GM23338 (cell line): ENCODE results near the gene AP4S1. TPM values are rescaled to one million over a fixed set of nuclear protein-coding genes. Genes with fewer than 3 reads are reported as not detected.

Experiments
- ATAC-seq: fragments of 200-7000 bp; cut with Tn5 transposase; 3 replicates; pipeline ENCODE4 v1.9.1; 2020
- DNase-seq: peaks from one replicate; pipeline ENCODE4 v3.0.0-alpha.2; 2015; ENCODE audit warnings: low spot score
- H2AFZ ChIP-seq: fragments of 200-600 bp; sonication (generic); 2 replicates; pipeline ENCODE4 v1.8.0; 2016; ENCODE audit warnings: antibody characterized with exemption, mild to moderate bottlenecking, moderate library complexity
- H3F3A ChIP-seq: fragments of 200-600 bp; sonication (generic); replicated peaks from 2 replicates; pipeline ENCODE4 v1.8.0; 2017; ENCODE audit warnings: antibody characterized with exemption, mixed run types, low read depth
- H3K27ac ChIP-seq: fragments of 200-600 bp; sonication (generic); 2 replicates; pipeline ENCODE4 v1.6.1; 2016; ENCODE audit warnings: low read depth
- H3K27me3 ChIP-seq: fragments of 200-600 bp; sonication (generic); 2 replicates; pipeline ENCODE4 v1.8.0; 2016; ENCODE audit warnings: mild to moderate bottlenecking, mixed run types, moderate library complexity; ENCODE audit not compliant: insufficient read depth
- H3K36me3 ChIP-seq: fragments of 200-600 bp; sonication (generic); 2 replicates; pipeline ENCODE4 v1.8.0; 2016; ENCODE audit warnings: mild to moderate bottlenecking; ENCODE audit not compliant: insufficient read depth
- H3K4me1 ChIP-seq: fragments of 200-600 bp; sonication (generic); 2 replicates; pipeline ENCODE4 v1.8.0; 2016; ENCODE audit warnings: mild to moderate bottlenecking, moderate library complexity; ENCODE audit not compliant: insufficient read depth
- H3K4me2 ChIP-seq: fragments of 200-600 bp; sonication (generic); 2 replicates; pipeline ENCODE4 v1.7.1; 2017; ENCODE audit warnings: mixed run types
- H3K4me3 ChIP-seq: fragments of 200-600 bp; sonication (generic); 2 replicates; pipeline ENCODE4 v1.6.1; 2016; ENCODE audit warnings: mixed run types
- H3K79me2 ChIP-seq: fragments of 200-600 bp; sonication (generic); replicated peaks from 2 replicates; pipeline ENCODE4 v1.8.0; 2017; ENCODE audit warnings: mild to moderate bottlenecking; ENCODE audit not compliant: insufficient read depth
- H3K9me2 ChIP-seq: fragments of 200-600 bp; sonication (generic); 2 replicates; pipeline ENCODE4 v1.8.0; 2017; ENCODE audit not compliant: insufficient read depth
- H4K20me1 ChIP-seq: fragments of 200-600 bp; sonication (generic); replicated peaks from 2 replicates; pipeline ENCODE4 v1.8.0; 2017; ENCODE audit warnings: mild to moderate bottlenecking; ENCODE audit not compliant: insufficient read depth
- H3K27ac Mint-ChIP-seq: 2 replicates; pipeline ENCODE4 v1.8.0; 2020; ENCODE audit warnings: inconsistent platforms, mild to moderate bottlenecking, moderate library complexity, mixed read lengths
- H3K27me3 Mint-ChIP-seq: 3 replicates; pipeline ENCODE4 v1.8.0; 2022; ENCODE audit warnings: low read depth, mild to moderate bottlenecking, moderate library complexity, mixed read lengths, inconsistent platforms; ENCODE audit not compliant: insufficient read depth, poor library complexity
- H3K36me3 Mint-ChIP-seq: 3 replicates; pipeline ENCODE4 v1.8.0; 2021; ENCODE audit warnings: low read depth, mild to moderate bottlenecking, inconsistent platforms, moderate library complexity, mixed read lengths
- H3K4me1 Mint-ChIP-seq: 3 replicates; pipeline ENCODE4 v1.8.0; 2020; ENCODE audit warnings: mild to moderate bottlenecking, inconsistent platforms, mixed read lengths
- H3K4me3 Mint-ChIP-seq: 3 replicates; pipeline ENCODE4 v1.8.0; 2021; ENCODE audit warnings: moderate library complexity, mild to moderate bottlenecking, inconsistent platforms, mixed read lengths
- H3K9me3 Mint-ChIP-seq: 3 replicates; pipeline ENCODE4 v1.8.0; 2020; ENCODE audit warnings: moderate library complexity, mild to moderate bottlenecking, inconsistent platforms, mixed read lengths
- CREB1 ChIP-seq: fragments of 250-450 bp; sonication (Bioruptor Pico); IDR thresholded peaks from 2 replicates; pipeline ENCODE4 v1.5.0; 2020; ENCODE audit warnings: low read depth, mild to moderate bottlenecking, moderate library complexity
- ETS1 ChIP-seq: IDR thresholded peaks from 2 replicates; pipeline ENCODE4 v1.6.1; 2016; ENCODE audit warnings: antibody characterized with exemption
- EZH2 ChIP-seq: fragments of 200-600 bp; sonication (generic); IDR thresholded peaks from one replicate; pipeline ENCODE4 v1.8.0; 2017; ENCODE audit warnings: antibody characterized with exemption, mild to moderate bottlenecking, low read depth; ENCODE audit not compliant: unreplicated experiment
- EZH2phosphoT487 ChIP-seq: fragments of 200-600 bp; sonication (generic); IDR thresholded peaks from one replicate; pipeline ENCODE4 v1.8.1; 2018; ENCODE audit warnings: antibody characterized with exemption; ENCODE audit not compliant: unreplicated experiment
- NANOG ChIP-seq: IDR thresholded peaks from 2 replicates; pipeline ENCODE4 v1.6.1; 2016; ENCODE audit warnings: antibody characterized with exemption, borderline replicate concordance
- POLR2AphosphoS5 ChIP-seq: IDR thresholded peaks from 2 replicates; pipeline ENCODE4 v1.6.1; 2016; ENCODE audit warnings: antibody characterized with exemption, low read depth
- STAT1 ChIP-seq: IDR thresholded peaks from one replicate; pipeline ENCODE4 v1.6.1; 2016; ENCODE audit warnings: antibody characterized with exemption; ENCODE audit not compliant: unreplicated experiment
- ZNF114 ChIP-seq: fragments of 250-450 bp; sonication (Bioruptor Pico); IDR thresholded peaks from 2 replicates; pipeline ENCODE4 v1.5.0; 2020; ENCODE audit warnings: mild to moderate bottlenecking, moderate library complexity
- ZNF331 ChIP-seq: fragments of 250-450 bp; sonication (Bioruptor Pico); IDR thresholded peaks from 2 replicates; pipeline ENCODE4 v1.5.0; 2020; ENCODE audit warnings: low read depth, mild to moderate bottlenecking, moderate library complexity
- polyA plus RNA-seq: library from polyadenylated mRNA; unstranded; fragments of >200 nt; fragmentation: Nextera tagmentation; extraction: Ambion mirVana; gene quantifications from 2 replicates; pipeline ENCODE4 v1.2.1, GENCODE V29; 2016
- total RNA-seq: library from RNA; depleted of rRNA; stranded (reverse); fragments of >200 nt; shearing (Covaris generic); gene quantifications from 2 replicates; pipeline ENCODE4 v1.2.3, GENCODE V29; 2014

Gene AP4S1
- total and polyA plus RNA-seq, 2 experiments from 2014 or later: 13.4 to 15.7 TPM

- Histone ChIP-seq H3K36me3 (no peaks in the 10 kb centered on the region), H3K27ac (no peak overlapping the region), H2AFZ (no peak overlapping the region), H3K9me2 (no peaks in the 10 kb centered on the region), H3K4me2 (no peak overlapping the region), H3K4me1 (peaks cover 18% of the 10 kb centered on the region), H3K79me2 (peaks cover 2% of the 10 kb centered on the region; the same call in 1 of the 2 replicates), H3K4me3 (no peak overlapping the region), H3K27me3 (no peaks in the 10 kb centered on the region), H3F3A (no peaks in the 10 kb centered on the region), H4K20me1 (no peaks in the 10 kb centered on the region)
- ATAC-seq (no peak), DNase-seq (no peak)
- peaks cover 24% of the 10 kb centered on the region for H3K4me1 Mint-ChIP-seq
- H3K27ac Mint-ChIP-seq: no peak overlapping the region
- H3K27me3 Mint-ChIP-seq: peaks cover 2% of the 10 kb centered on the region
- TF ChIP-seq EZH2phosphoT487 (no peak), ETS1 (no peak)
- H3K9me3 Mint-ChIP-seq: no peaks in the 10 kb centered on the region
- no peaks in the 10 kb centered on the region; the same call in 2 of the 3 replicates for H3K36me3 Mint-ChIP-seq
- no peak overlapping the region for H3K4me3 Mint-ChIP-seq
Observed at GRCh38 chr14:31057035-31057434, 31.6 kb downstream of the AP4S1 start.

GRCh38 chr14:31057701-31058364, 32.4 kb downstream of the AP4S1 start:
- no peak for ATAC-seq
- Histone ChIP-seq H3K9me2 (no peaks in the 10 kb centered on the region), H3K27ac (0 out of 2 replicates have a peak overlapping the region, but pooled peaks have one; percentile 60), H3K36me3 (no peaks in the 10 kb centered on the region), H3K27me3 (no peaks in the 10 kb centered on the region), H4K20me1 (no peaks in the 10 kb centered on the region), H3K4me1 (peaks cover 18% of the 10 kb centered on the region), H3F3A (no peaks in the 10 kb centered on the region), H3K79me2 (peaks cover 2% of the 10 kb centered on the region; the same call in 1 of the 2 replicates), H3K4me3 (no peak overlapping the region), H2AFZ (no peak overlapping the region), H3K4me2 (no peak overlapping the region)
- H3K4me1 Mint-ChIP-seq: peaks cover 24% of the 10 kb centered on the region
- H3K36me3 Mint-ChIP-seq: no peaks in the 10 kb centered on the region; the same call in 2 of the 3 replicates
- TF ChIP-seq ZNF114 (CRISPR knock-in tag) (no peak), CREB1 (CRISPR knock-in tag) (no peak), EZH2 (no peak), POLR2AphosphoS5 (no peak), STAT1 (no peak), ZNF331 (CRISPR knock-in tag) (no peak), NANOG (no peak)
- no peak overlapping the region for H3K4me3 Mint-ChIP-seq
- H3K9me3 Mint-ChIP-seq: no peaks in the 10 kb centered on the region
- H3K27me3 Mint-ChIP-seq: peaks cover 2% of the 10 kb centered on the region
- no peak for DNase-seq
- no peak overlapping the region for H3K27ac Mint-ChIP-seq
